ENCODE data around the gene EML6. TPM values are rescaled to one million over a fixed set of nuclear protein-coding genes. Genes with fewer than 3 reads are reported as not detected.

Gene EML6
- total RNA-seq, 1 donor from 2014 or later: 0.39 TPM

DNA sequence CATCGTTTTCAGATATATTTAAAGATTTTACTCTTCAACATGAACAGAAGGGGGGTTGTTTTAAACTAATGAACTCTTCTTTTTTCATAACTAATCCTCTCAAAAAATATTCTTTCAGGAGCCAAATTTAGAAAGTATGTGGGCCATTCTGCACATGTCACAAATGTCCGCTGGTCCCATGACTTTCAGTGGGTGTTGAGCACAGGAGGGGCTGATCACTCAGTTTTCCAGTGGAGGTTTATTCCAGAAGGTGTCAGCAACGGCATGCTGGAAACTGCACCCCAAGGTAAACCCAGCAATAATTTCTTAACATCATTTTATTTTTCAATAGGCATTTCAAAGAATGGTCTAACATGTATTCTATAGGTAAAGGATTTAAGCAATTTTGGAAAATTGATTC is 136.0 kb downstream of the EML6 start:
- Histone ChIP-seq H3K79me2 (ENCODE audit: low read depth) (no peaks in the 10 kb centered on the region), H3K27me3 (no peaks in the 10 kb centered on the region), H3K36me3 (no peaks in the 10 kb centered on the region), H3F3A (ENCODE audit: low read depth) (no peaks in the 10 kb centered on the region), H3K4me3 (no peak overlapping the region), H3K9me3 (ENCODE audit: low read depth) (no peaks in the 10 kb centered on the region), H2AFZ (replicated peaks) (no peak overlapping the region), H3K27ac (no peak overlapping the region), H3K4me2 (no peak overlapping the region), H3K4me1 (no peaks in the 10 kb centered on the region), H3K9ac (no peak overlapping the region), H4K20me1 (ENCODE audit: low read depth) (no peaks in the 10 kb centered on the region)
- Mint-ChIP-seq H3K36me3 (peaks cover 4% of the 10 kb centered on the region), H3K4me3 (no peak overlapping the region), H3K27me3 (ENCODE audit: insufficient read depth, low read depth) (peaks cover 10% of the 10 kb centered on the region), H3K9me3 (peaks cover 4% of the 10 kb centered on the region), H3K4me1 (no peaks in the 10 kb centered on the region), H3K27ac (no peak overlapping the region)
- DNase-seq (ENCODE audit: low spot score): no peak
- TF ChIP-seq, protein P1, sequence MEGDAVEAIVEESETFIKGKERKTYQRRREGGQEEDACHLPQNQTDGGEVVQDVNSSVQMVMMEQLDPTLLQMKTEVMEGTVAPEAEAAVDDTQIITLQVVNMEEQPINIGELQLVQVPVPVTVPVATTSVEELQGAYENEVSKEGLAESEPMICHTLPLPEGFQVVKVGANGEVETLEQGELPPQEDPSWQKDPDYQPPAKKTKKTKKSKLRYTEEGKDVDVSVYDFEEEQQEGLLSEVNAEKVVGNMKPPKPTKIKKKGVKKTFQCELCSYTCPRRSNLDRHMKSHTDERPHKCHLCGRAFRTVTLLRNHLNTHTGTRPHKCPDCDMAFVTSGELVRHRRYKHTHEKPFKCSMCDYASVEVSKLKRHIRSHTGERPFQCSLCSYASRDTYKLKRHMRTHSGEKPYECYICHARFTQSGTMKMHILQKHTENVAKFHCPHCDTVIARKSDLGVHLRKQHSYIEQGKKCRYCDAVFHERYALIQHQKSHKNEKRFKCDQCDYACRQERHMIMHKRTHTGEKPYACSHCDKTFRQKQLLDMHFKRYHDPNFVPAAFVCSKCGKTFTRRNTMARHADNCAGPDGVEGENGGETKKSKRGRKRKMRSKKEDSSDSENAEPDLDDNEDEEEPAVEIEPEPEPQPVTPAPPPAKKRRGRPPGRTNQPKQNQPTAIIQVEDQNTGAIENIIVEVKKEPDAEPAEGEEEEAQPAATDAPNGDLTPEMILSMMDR (IDR thresholded peaks at IDR 0.05): no peak
- no peak for TF ChIP-seq EZH2 (IDR thresholded peaks at IDR 0.05)
- no peak for TF ChIP-seq EZH2phosphoT487 (IDR thresholded peaks at IDR 0.05)

DNA sequence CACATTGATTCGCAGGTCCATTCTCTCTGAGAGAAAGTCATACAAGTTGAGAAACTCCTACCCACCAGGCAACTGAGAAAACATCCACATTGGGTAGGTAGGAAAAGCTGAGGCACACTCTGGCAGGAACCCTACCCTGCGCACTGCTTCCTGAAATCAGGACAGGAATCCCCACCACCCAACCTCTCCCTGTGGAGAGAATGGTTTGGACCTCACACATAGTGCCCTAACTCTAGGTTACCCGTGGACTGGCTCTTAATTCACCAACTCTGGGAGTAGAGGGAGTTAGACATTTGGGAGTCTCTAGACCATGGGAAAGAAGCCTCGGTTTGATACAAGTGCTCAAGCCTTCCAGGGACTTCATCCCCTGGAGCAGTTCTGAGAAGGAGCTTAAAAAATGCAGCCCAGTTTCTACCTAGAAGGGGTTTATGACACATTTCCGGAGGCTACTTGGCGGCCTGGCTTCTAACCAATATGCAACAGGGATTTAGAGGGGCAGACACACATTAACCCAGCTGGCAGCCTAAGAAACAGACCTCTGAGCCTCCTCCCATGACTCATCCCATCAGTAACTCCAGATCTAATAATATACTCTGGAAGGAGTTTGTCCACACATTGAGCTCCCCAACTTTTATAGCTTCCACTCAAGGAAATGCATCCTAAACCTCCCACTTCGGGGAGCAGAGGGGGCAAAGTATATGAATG is 136.7 kb downstream of the EML6 start:
- Mint-ChIP-seq H3K9me3 (peaks cover 4% of the 10 kb centered on the region), H3K27ac (no peak overlapping the region), H3K36me3 (peaks cover 4% of the 10 kb centered on the region), H3K27me3 (ENCODE audit: insufficient read depth, low read depth) (peaks cover 8% of the 10 kb centered on the region), H3K4me1 (no peaks in the 10 kb centered on the region), H3K4me3 (no peak overlapping the region)
- Histone ChIP-seq H4K20me1 (ENCODE audit: low read depth) (no peaks in the 10 kb centered on the region), H2AFZ (replicated peaks) (no peak overlapping the region), H3K79me2 (ENCODE audit: low read depth) (no peaks in the 10 kb centered on the region), H3K9me3 (ENCODE audit: low read depth) (no peaks in the 10 kb centered on the region), H3F3A (ENCODE audit: low read depth) (no peaks in the 10 kb centered on the region), H3K27me3 (no peaks in the 10 kb centered on the region), H3K4me1 (no peaks in the 10 kb centered on the region), H3K4me2 (no peak overlapping the region), H3K27ac (no peak overlapping the region), H3K4me3 (no peak overlapping the region), H3K9ac (no peak overlapping the region), H3K36me3 (no peaks in the 10 kb centered on the region)
- no peak for TF ChIP-seq EZH2phosphoT487 (IDR thresholded peaks at IDR 0.05)
- TF ChIP-seq EZH2 (IDR thresholded peaks at IDR 0.05): no peak
- TF ChIP-seq, protein P1 (IDR thresholded peaks at IDR 0.05): no peak
- DNase-seq (ENCODE audit: low spot score): no peak

DNA sequence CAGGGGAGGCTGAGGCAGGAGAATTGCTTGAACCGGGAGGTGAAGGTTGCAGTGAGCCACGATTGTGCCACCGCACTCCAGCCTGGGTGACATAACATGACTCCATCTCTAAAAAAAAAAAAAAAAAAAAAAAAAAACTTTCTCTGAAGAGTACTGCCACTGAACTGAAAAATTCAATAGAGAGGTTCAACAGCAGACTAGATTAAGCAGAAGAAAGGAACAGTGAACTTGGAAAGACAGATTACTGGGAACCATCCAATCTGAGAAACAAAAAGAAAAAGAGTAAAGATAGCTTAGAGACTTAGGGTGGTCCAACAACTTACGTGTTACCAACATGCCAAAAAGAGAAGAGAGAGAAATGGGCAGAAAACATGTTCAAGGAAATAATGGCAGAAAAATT is 138.8 kb downstream of the EML6 start:
- no peak for DNase-seq (ENCODE audit: low spot score)
- Histone ChIP-seq H3K4me1 (no peaks in the 10 kb centered on the region), H3K27ac (no peak overlapping the region)

More for the DNA sequence above, 138.8 kb downstream of the EML6 start:
- H4K20me1 ChIP-seq (ENCODE audit: low read depth): no peaks in the 10 kb centered on the region
- no peaks in the 10 kb centered on the region for H3K36me3 ChIP-seq
- no peak overlapping the region for H3K4me3 Mint-ChIP-seq
- no peaks in the 10 kb centered on the region for H3K9me3 Mint-ChIP-seq
- no peak overlapping the region for H3K4me3 ChIP-seq
- no peak overlapping the region for H3K9ac ChIP-seq
- no peaks in the 10 kb centered on the region for H3F3A ChIP-seq (ENCODE audit: low read depth)
- H3K36me3 Mint-ChIP-seq: no peaks in the 10 kb centered on the region
- H3K27ac Mint-ChIP-seq: no peak overlapping the region
- no peaks in the 10 kb centered on the region for H3K27me3 Mint-ChIP-seq (ENCODE audit: insufficient read depth, low read depth)
- H3K79me2 ChIP-seq (ENCODE audit: low read depth): no peaks in the 10 kb centered on the region
- H3K4me1 Mint-ChIP-seq: no peaks in the 10 kb centered on the region
- H2AFZ ChIP-seq (replicated peaks): no peak overlapping the region
- H3K27me3 ChIP-seq: no peaks in the 10 kb centered on the region
- no peak overlapping the region for H3K4me2 ChIP-seq
- TF ChIP-seq EZH2phosphoT487 (IDR thresholded peaks at IDR 0.05): no peak
- TF ChIP-seq, protein P1 (IDR thresholded peaks at IDR 0.05): no peak
- TF ChIP-seq EZH2 (IDR thresholded peaks at IDR 0.05): no peak
- H3K9me3 ChIP-seq (ENCODE audit: low read depth): no peaks in the 10 kb centered on the region
